Measurements from ENCODE around the gene GBF1. TPM values are rescaled to one million over a fixed set of nuclear protein-coding genes. Genes with fewer than 3 reads are reported as not detected.
"Not testable (repeated sequence)": the region's sequence is repeated elsewhere in the genome, so short reads cannot be mapped to it uniquely, and the experiment has no call there.

The GBF1 gene
- total RNA-seq (10 to 100 TPM; 42.8 to 44.6 TPM), total RNA-seq (130 to 148 reads per million in 2 donors)

- Mint-ChIP-seq H3K4me1 (peaks cover 49% of the 10 kb centered on the region), H3K27ac (peak within 1 kb of the TSS; percentile 98), H3K4me3 (peak within 1 kb of the TSS; percentile 96), H3K27me3 (peaks cover 12% of the 10 kb centered on the region), H3K36me3 (ENCODE audit: low read depth) (peaks cover 4% of the 10 kb centered on the region)
- ATAC-seq (peak; percentile 88), DNase-seq (peak; percentile 75 to 84 (median 76))
- H3K9me3 ChIP-seq (ENCODE audit: control insufficient read depth, low read length, poor library complexity, severe bottlenecking) = no peaks in the 10 kb centered on the region
Measured at GRCh38 chr10:102245082-102245931, at the start of gene GBF1. Gene GBF1 (plus strand): TSS chr10:102245532. CDS start chr10:102258939, 13,407 bp downstream.

GRCh38 chr10:102196893-102197292, 48.4 kb upstream of the GBF1 start:
- no peak for ATAC-seq
- H3K4me1 Mint-ChIP-seq = no peaks in the 10 kb centered on the region

GRCh38 chr10:102198027-102198426, 47.3 kb upstream of the GBF1 start:
- H3K27me3 Mint-ChIP-seq = peaks cover 20% of the 10 kb centered on the region
- no peak overlapping the region for H3K27ac Mint-ChIP-seq
- H3K9me3 ChIP-seq (ENCODE audit: control insufficient read depth, low read length, poor library complexity, severe bottlenecking) = no peaks in the 10 kb centered on the region
- ATAC-seq (no peak), DNase-seq (no peak)
- H3K4me1 Mint-ChIP-seq = no peaks in the 10 kb centered on the region
- peaks cover 3% of the 10 kb centered on the region for H3K36me3 Mint-ChIP-seq (ENCODE audit: low read depth)
- no peak overlapping the region for H3K4me3 Mint-ChIP-seq

More at GRCh38 chr10:102196893-102197292, 48.4 kb upstream of the GBF1 start:
- Mint-ChIP-seq H3K27ac (no peak overlapping the region), H3K4me3 (no peak overlapping the region), H3K27me3 (peaks cover 10% of the 10 kb centered on the region), H3K36me3 (ENCODE audit: low read depth) (no peaks in the 10 kb centered on the region)
- no peak for DNase-seq
- H3K9me3 ChIP-seq (ENCODE audit: control insufficient read depth, low read length, poor library complexity, severe bottlenecking) = no peaks in the 10 kb centered on the region

GRCh38 chr10:102200751-102201640, 44.3 kb upstream of the GBF1 start:
- H3K4me1 Mint-ChIP-seq = no peaks in the 10 kb centered on the region
- DNase-seq (no peak), ATAC-seq (no peak)
- H3K9me3 ChIP-seq (ENCODE audit: control insufficient read depth, low read length, poor library complexity, severe bottlenecking) = no peaks in the 10 kb centered on the region
- H3K36me3 Mint-ChIP-seq (ENCODE audit: low read depth) = peaks cover 3% of the 10 kb centered on the region
- H3K4me3 Mint-ChIP-seq = no peak overlapping the region
- no peak overlapping the region for H3K27ac Mint-ChIP-seq
- peaks cover 20% of the 10 kb centered on the region for H3K27me3 Mint-ChIP-seq

GRCh38 chr10:102202386-102202785, 42.9 kb upstream of the GBF1 start:
- H3K27me3 Mint-ChIP-seq = peaks cover 20% of the 10 kb centered on the region
- no peak overlapping the region for H3K27ac Mint-ChIP-seq
- DNase-seq (no peak), ATAC-seq (no peak)
- no peaks in the 10 kb centered on the region for H3K9me3 ChIP-seq (ENCODE audit: control insufficient read depth, low read length, poor library complexity, severe bottlenecking)
- no peak overlapping the region for H3K4me3 Mint-ChIP-seq
- no peaks in the 10 kb centered on the region for H3K4me1 Mint-ChIP-seq
- H3K36me3 Mint-ChIP-seq (ENCODE audit: low read depth) = peaks cover 3% of the 10 kb centered on the region

GRCh38 chr10:102208311-102209035, 36.9 kb upstream of the GBF1 start:
- no peaks in the 10 kb centered on the region for H3K9me3 ChIP-seq (ENCODE audit: control insufficient read depth, low read length, poor library complexity, severe bottlenecking)
- no peaks in the 10 kb centered on the region for H3K36me3 Mint-ChIP-seq (ENCODE audit: low read depth)
- no peak overlapping the region for H3K27ac Mint-ChIP-seq
- H3K4me1 Mint-ChIP-seq = no peaks in the 10 kb centered on the region
- H3K27me3 Mint-ChIP-seq = peaks cover 2% of the 10 kb centered on the region
- H3K4me3 Mint-ChIP-seq = no peak overlapping the region
- no peak for DNase-seq
- ATAC-seq = no peak

GRCh38 chr10:102211615-102212299, 33.6 kb upstream of the GBF1 start:
- H3K27me3 Mint-ChIP-seq = peaks cover 4% of the 10 kb centered on the region
- H3K36me3 Mint-ChIP-seq (ENCODE audit: low read depth) = no peaks in the 10 kb centered on the region
- no peaks in the 10 kb centered on the region for H3K9me3 ChIP-seq (ENCODE audit: control insufficient read depth, low read length, poor library complexity, severe bottlenecking)
- no peak overlapping the region for H3K27ac Mint-ChIP-seq
- H3K4me3 Mint-ChIP-seq = no peak overlapping the region
- DNase-seq = no peak
- H3K4me1 Mint-ChIP-seq = no peaks in the 10 kb centered on the region
- no peak for ATAC-seq

GRCh38 chr10:102213599-102213998, 31.7 kb upstream of the GBF1 start:
- not testable (repeated sequence) for H3K27me3 Mint-ChIP-seq; H3K4me3 Mint-ChIP-seq; ATAC-seq; DNase-seq; H3K36me3 Mint-ChIP-seq (ENCODE audit: low read depth); H3K27ac Mint-ChIP-seq; H3K4me1 Mint-ChIP-seq; H3K9me3 ChIP-seq (ENCODE audit: control insufficient read depth, low read length, poor library complexity, severe bottlenecking)

- Mint-ChIP-seq H3K36me3 (ENCODE audit: low read depth) (no peaks in the 10 kb centered on the region), H3K4me1 (peaks cover 2% of the 10 kb centered on the region), H3K27me3 (peaks cover 13% of the 10 kb centered on the region), H3K27ac (no peak overlapping the region), H3K4me3 (no peak overlapping the region)
- DNase-seq (no peak), ATAC-seq (no peak)
- H3K9me3 ChIP-seq (ENCODE audit: control insufficient read depth, low read length, poor library complexity, severe bottlenecking) = no peaks in the 10 kb centered on the region
Measured at GRCh38 chr10:102219370-102219769, 26.0 kb upstream of the GBF1 start.

- H3K4me1 Mint-ChIP-seq = peaks cover 3% of the 10 kb centered on the region
- ATAC-seq = no peak
Measured at GRCh38 chr10:102220612-102221011, 24.7 kb upstream of the GBF1 start.

GRCh38 chr10:102222797-102223196, 22.5 kb upstream of the GBF1 start:
- H3K9me3 ChIP-seq (ENCODE audit: control insufficient read depth, low read length, poor library complexity, severe bottlenecking) = no peaks in the 10 kb centered on the region
- H3K27ac Mint-ChIP-seq = no peak overlapping the region
- peaks cover 3% of the 10 kb centered on the region for H3K36me3 Mint-ChIP-seq (ENCODE audit: low read depth)
- peaks cover 23% of the 10 kb centered on the region for H3K27me3 Mint-ChIP-seq
- ATAC-seq = no peak
- peaks cover 18% of the 10 kb centered on the region for H3K4me1 Mint-ChIP-seq
- DNase-seq = no peak
- H3K4me3 Mint-ChIP-seq = no peak overlapping the region

More at GRCh38 chr10:102220612-102221011, 24.7 kb upstream of the GBF1 start:
- no peak for DNase-seq
- H3K36me3 Mint-ChIP-seq (ENCODE audit: low read depth) = no peaks in the 10 kb centered on the region
- H3K27me3 Mint-ChIP-seq = peaks cover 13% of the 10 kb centered on the region
- no peaks in the 10 kb centered on the region for H3K9me3 ChIP-seq (ENCODE audit: control insufficient read depth, low read length, poor library complexity, severe bottlenecking)
- H3K27ac Mint-ChIP-seq = no peak overlapping the region
- H3K4me3 Mint-ChIP-seq = no peak overlapping the region

Measured in T-helper 17 cell (primary cell).